ENCODE data around the gene DDA1.

GRCh38 chr19:17321655-17322489, 12.5 kb downstream of the DDA1 start:
- TF ChIP-seq RAD21 (IDR thresholded peaks at IDR 0.05; ENCODE audit: low read depth) (no peak), EP300 (IDR thresholded peaks at IDR 0.05; ENCODE audit: borderline replicate concordance) (no peak), TCF12 (IDR thresholded peaks at IDR 0.05; ENCODE audit: low read depth) (no peak), TAF1 (IDR thresholded peaks at IDR 0.05; ENCODE audit: low read depth) (no peak), REST (IDR thresholded peaks at IDR 0.05; ENCODE audit: low read depth) (no peak), MAX (IDR thresholded peaks at IDR 0.05) (no peak)
